OCI-LY1 (cell line): ENCODE data around the gene AGO1.

ENCODE experiments used
- H2AFZ ChIP-seq: fragments of 200-600 bp; sonication (generic), shearing (Covaris generic); 2 replicates; pipeline ENCODE4 v1.6.0; 2014; ENCODE audit warnings: antibody characterized with exemption, mild to moderate bottlenecking, low read length
- H3F3A ChIP-seq: fragments of 200-600 bp; sonication (generic), shearing (Covaris generic); 2 replicates; pipeline ENCODE4 v1.6.0; 2014; ENCODE audit warnings: mild to moderate bottlenecking, antibody characterized with exemption, low read length, moderate library complexity; ENCODE audit not compliant: insufficient read depth
- H3K27ac ChIP-seq: fragments of 200-600 bp; sonication (generic); 2 replicates; pipeline ENCODE4 v1.5.1; 2014; ENCODE audit warnings: low read length, mixed run types, mild to moderate bottlenecking, low read depth; ENCODE audit not compliant: poor library complexity, severe bottlenecking
- H3K27me3 ChIP-seq: fragments of 200-600 bp; sonication (generic); 2 replicates; pipeline ENCODE4 v1.6.0; 2014; ENCODE audit warnings: antibody characterized with exemption, mild to moderate bottlenecking, low read length, moderate library complexity; ENCODE audit not compliant: insufficient read depth
- H3K36me3 ChIP-seq: fragments of 200-600 bp; sonication (generic); 2 replicates; pipeline ENCODE4 v1.6.1; 2014; ENCODE audit warnings: mild to moderate bottlenecking, antibody characterized with exemption, low read length, moderate library complexity, mixed read lengths; ENCODE audit not compliant: insufficient read depth
- H3K4me1 ChIP-seq: fragments of 200-600 bp; sonication (generic); 2 replicates; pipeline ENCODE4 v1.5.1; 2014; ENCODE audit warnings: mild to moderate bottlenecking, low read length, moderate library complexity; ENCODE audit not compliant: insufficient read depth, severe bottlenecking
- H3K4me2 ChIP-seq: fragments of 200-600 bp; sonication (generic), shearing (Covaris generic); 2 replicates; pipeline ENCODE4 v1.6.1; 2014; ENCODE audit warnings: low read length
- H3K4me3 ChIP-seq: fragments of 200-600 bp; sonication (generic); 2 replicates; pipeline ENCODE4 v1.5.1; 2014; ENCODE audit warnings: low read length, low read depth, mild to moderate bottlenecking, mixed read lengths; ENCODE audit not compliant: poor library complexity, severe bottlenecking
- H3K79me2 ChIP-seq: fragments of 200-600 bp; shearing (Covaris generic); 2 replicates; pipeline ENCODE4 v1.6.1; 2016; ENCODE audit warnings: mixed run types, low read length, mixed read lengths; ENCODE audit not compliant: insufficient read depth
- H3K9ac ChIP-seq: fragments of 200-600 bp; sonication (generic), shearing (Covaris generic); 2 replicates; pipeline ENCODE4 v1.6.1; 2014; ENCODE audit warnings: mild to moderate bottlenecking, low read length, mixed read lengths
- H3K9me2 ChIP-seq: fragments of 200-600 bp; sonication (generic), shearing (Covaris generic); 2 replicates; pipeline ENCODE4 v1.6.1; 2014; ENCODE audit warnings: low read depth, mild to moderate bottlenecking, low read length, mixed read lengths
- H3K9me3 ChIP-seq: fragments of 200-600 bp; shearing (Covaris generic); 2 replicates; pipeline ENCODE4 v1.6.1; 2014; ENCODE audit warnings: low read length, mixed read lengths
- H4K20me1 ChIP-seq: fragments of 200-600 bp; sonication (generic), shearing (Covaris generic); 2 replicates; pipeline ENCODE4 v1.6.0; 2016; ENCODE audit warnings: mild to moderate bottlenecking, low read length; ENCODE audit not compliant: insufficient read depth
- CTCF ChIP-seq: fragments of 200-600 bp; sonication (generic), shearing (Covaris generic); IDR thresholded peaks from 2 replicates; pipeline ENCODE4 v1.5.1; 2017; ENCODE audit warnings: mild to moderate bottlenecking, antibody characterized with exemption, low read length, moderate library complexity, mixed read lengths
- EZH2 ChIP-seq: fragments of 200-600 bp; sonication (generic), shearing (Covaris generic); IDR thresholded peaks from 2 replicates; pipeline ENCODE4 v1.8.0; 2017; ENCODE audit warnings: borderline replicate concordance, mixed run types, mild to moderate bottlenecking, antibody characterized with exemption, low read length, moderate library complexity, mixed read lengths

Gene AGO1

GRCh38 chr1:35844826-35845225, 38.2 kb upstream of the AGO1 start:
- Histone ChIP-seq H3K27ac (no peak overlapping the region), H3K4me1 (no peaks in the 10 kb centered on the region), H3K36me3 (peaks cover 12% of the 10 kb centered on the region; the same call in 1 of the 2 replicates), H2AFZ (no peak overlapping the region), H3K9ac (no peak overlapping the region), H3K9me2 (no peaks in the 10 kb centered on the region), H3K9me3 (no peaks in the 10 kb centered on the region), H3K79me2 (no peaks in the 10 kb centered on the region), H4K20me1 (no peaks in the 10 kb centered on the region), H3K4me3 (no peak overlapping the region), H3F3A (no peaks in the 10 kb centered on the region), H3K4me2 (no peak overlapping the region), H3K27me3 (no peaks in the 10 kb centered on the region)
- TF ChIP-seq CTCF = no peak

- peaks cover 12% of the 10 kb centered on the region; the same call in 1 of the 2 replicates for H3K36me3 ChIP-seq
- TF ChIP-seq EZH2 (no peak), CTCF (no peak)
- H3K9ac ChIP-seq = no peak overlapping the region
- H3K4me1 ChIP-seq = no peaks in the 10 kb centered on the region
- H3K79me2 ChIP-seq = no peaks in the 10 kb centered on the region
- no peaks in the 10 kb centered on the region for H3K27me3 ChIP-seq
- H3K9me2 ChIP-seq = no peaks in the 10 kb centered on the region
- no peak overlapping the region for H2AFZ ChIP-seq
- H3K9me3 ChIP-seq = no peaks in the 10 kb centered on the region
- H3K4me3 ChIP-seq = no peak overlapping the region
- no peaks in the 10 kb centered on the region for H3F3A ChIP-seq
- H3K27ac ChIP-seq = no peak overlapping the region
- no peak overlapping the region for H3K4me2 ChIP-seq
- H4K20me1 ChIP-seq = no peaks in the 10 kb centered on the region
Measured at GRCh38 chr1:35845766-35846165, 37.2 kb upstream of the AGO1 start.

DNA sequence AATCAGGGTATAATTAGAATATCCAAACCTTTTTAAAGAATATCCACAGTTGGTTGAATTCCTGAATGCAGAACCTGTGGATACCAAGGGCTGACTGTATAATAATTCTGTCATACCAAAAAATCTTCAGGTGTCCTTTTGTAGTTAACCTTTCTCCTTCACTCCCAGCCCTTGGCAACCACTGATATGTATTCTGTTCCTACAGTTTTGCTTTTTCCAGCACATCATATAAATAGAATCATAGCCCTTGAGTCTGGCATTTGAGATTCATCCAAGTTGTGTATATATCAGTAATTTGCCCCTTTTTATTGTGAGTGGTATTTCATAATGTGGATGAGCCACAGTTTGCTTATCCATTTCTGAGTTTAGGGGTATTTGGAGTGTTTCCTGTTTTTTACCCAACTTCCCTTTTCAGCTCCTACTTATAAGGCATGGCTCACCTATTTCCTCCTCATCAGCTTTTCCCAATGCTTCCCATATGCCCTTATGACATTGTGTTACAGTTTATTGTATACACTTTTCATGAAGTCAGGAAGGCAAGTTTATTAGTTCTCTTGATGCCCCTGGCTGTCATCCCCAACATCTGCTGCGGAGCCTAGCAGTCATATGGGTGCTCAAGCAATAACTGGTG, 35.0 kb upstream of the AGO1 start:
- no peaks in the 10 kb centered on the region for H3K9me2 ChIP-seq
- H3K36me3 ChIP-seq = peaks cover 9% of the 10 kb centered on the region; the same call in 1 of the 2 replicates
- H3K27ac ChIP-seq = no peak overlapping the region
- H4K20me1 ChIP-seq = no peaks in the 10 kb centered on the region
- no peaks in the 10 kb centered on the region for H3K79me2 ChIP-seq
- no peaks in the 10 kb centered on the region for H3K4me1 ChIP-seq
- TF ChIP-seq CTCF (no peak), EZH2 (no peak)
- no peak overlapping the region for H2AFZ ChIP-seq
- H3K9me3 ChIP-seq = no peaks in the 10 kb centered on the region
- no peak overlapping the region for H3K4me3 ChIP-seq
- no peak overlapping the region for H3K9ac ChIP-seq
- no peak overlapping the region for H3K4me2 ChIP-seq
- H3F3A ChIP-seq = no peaks in the 10 kb centered on the region
- H3K27me3 ChIP-seq = no peaks in the 10 kb centered on the region
